Hepatocyte (in vitro differentiated cells): Measurements from ENCODE around the gene NCAPD2. TPM values are rescaled to one million over a fixed set of nuclear protein-coding genes. Genes with fewer than 3 reads are reported as not detected.

ENCODE experiments used
- DNase-seq: peaks from one replicate; pipeline ENCODE4 v3.0.0-alpha.2; 2016; ENCODE audit warnings: low spot score
- H2AFZ ChIP-seq: fragments of 200-600 bp; sonication (generic); 2 replicates; pipeline ENCODE4 v1.6.0; 2016; ENCODE audit warnings: antibody characterized with exemption, mild to moderate bottlenecking
- H3K27ac ChIP-seq: fragments of 200-600 bp; sonication (generic); 2 replicates; pipeline ENCODE4 v1.5.1; 2016; ENCODE audit warnings: mild to moderate bottlenecking
- H3K27me3 ChIP-seq: fragments of 200-600 bp; sonication (generic); 2 replicates; pipeline ENCODE4 v1.6.1; 2016
- H3K36me3 ChIP-seq: fragments of 200-600 bp; sonication (generic); replicated peaks from 2 replicates; pipeline ENCODE4 v1.5.1; 2016; ENCODE audit warnings: low read depth; ENCODE audit not compliant: insufficient read depth
- H3K4me1 ChIP-seq: fragments of 200-600 bp; sonication (generic); 2 replicates; pipeline ENCODE4 v1.5.1; 2016; ENCODE audit warnings: mild to moderate bottlenecking, moderate library complexity; ENCODE audit not compliant: insufficient read depth
- H3K4me2 ChIP-seq: fragments of 200-600 bp; sonication (generic); 2 replicates; pipeline ENCODE4 v1.6.0; 2016
- H3K4me3 ChIP-seq: fragments of 200-600 bp; sonication (generic); 2 replicates; pipeline ENCODE4 v1.5.1; 2016; ENCODE audit warnings: mild to moderate bottlenecking
- H3K79me2 ChIP-seq: fragments of 200-600 bp; sonication (generic); 2 replicates; pipeline ENCODE4 v1.6.0; 2017; ENCODE audit warnings: mild to moderate bottlenecking
- H3K9me2 ChIP-seq: fragments of 200-600 bp; sonication (generic); replicated peaks from 2 replicates; pipeline ENCODE4 v1.6.0; 2017; ENCODE audit warnings: mild to moderate bottlenecking; ENCODE audit not compliant: insufficient read depth
- H3K9me3 ChIP-seq: fragments of 200-600 bp; sonication (generic); 2 replicates; pipeline ENCODE4 v1.5.1; 2016; ENCODE audit warnings: low read depth, mild to moderate bottlenecking
- H4K20me1 ChIP-seq: fragments of 200-600 bp; sonication (generic); 2 replicates; pipeline ENCODE4 v1.6.0; 2016; ENCODE audit warnings: mild to moderate bottlenecking; ENCODE audit not compliant: insufficient read depth, poor library complexity, severe bottlenecking
- EZH2 ChIP-seq: fragments of 200-600 bp; sonication (generic); IDR thresholded peaks from 2 replicates; pipeline ENCODE4 v1.6.1; 2016; ENCODE audit warnings: antibody characterized with exemption, mild to moderate bottlenecking, borderline replicate concordance
- EZH2phosphoT487 ChIP-seq: fragments of 200-600 bp; sonication (generic); IDR thresholded peaks from one replicate; pipeline ENCODE4 v1.6.1; 2018; ENCODE audit warnings: antibody characterized with exemption, mild to moderate bottlenecking, low read depth, moderate library complexity; ENCODE audit not compliant: unreplicated experiment, severe bottlenecking
- WGBS: methylation state at CpG from one replicate; pipeline ENCODE4 v1.1.6; 2016; ENCODE audit warnings: low lambda C conversion rate; ENCODE audit errors: missing lambda C conversion rate; 5-methylcytosine and 5-hydroxymethylcytosine counted together
- polyA plus RNA-seq: library from polyadenylated mRNA; unstranded; fragments of >200 nt; fragmentation: Nextera tagmentation; extraction: Ambion mirVana; gene quantifications from 2 replicates; pipeline ENCODE4 v1.2.1, GENCODE V29; 2016
- total RNA-seq: library from RNA; depleted of rRNA; stranded (reverse); fragments of >200 nt; gene quantifications from 2 replicates; pipeline ENCODE4 v1.2.3, GENCODE V29; 2014
- TF ChIP-seq, protein P1 (sequence below): fragments of 200-600 bp; sonication (generic); IDR thresholded peaks from 2 replicates; pipeline ENCODE4 v1.5.1; 2016; ENCODE audit warnings: antibody characterized with exemption, mild to moderate bottlenecking; ENCODE audit not compliant: poor library complexity

Gene NCAPD2
- total and polyA plus RNA-seq, 2 experiments from 2014 or later, result 13.7 to 26.7 TPM

DNA sequence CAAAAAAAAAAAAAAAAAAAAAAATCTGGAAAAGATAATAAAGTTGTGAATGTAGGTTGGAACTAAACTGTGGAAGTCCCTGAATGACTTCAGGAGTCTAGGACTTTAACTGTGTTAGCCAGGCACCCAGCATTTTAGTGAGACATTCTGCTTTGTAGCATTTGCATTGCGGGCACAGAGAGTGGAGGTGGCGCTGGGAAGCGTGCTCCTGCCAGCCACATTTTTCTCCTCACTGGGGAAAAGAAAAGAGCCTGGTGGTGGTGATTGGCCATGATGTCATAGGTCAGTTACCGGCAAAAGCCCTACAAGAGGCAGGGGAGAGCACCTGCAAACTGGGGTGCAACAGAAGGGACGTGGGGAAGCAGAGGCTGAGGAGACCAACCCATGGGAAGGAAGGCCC is 30.7 kb downstream of the NCAPD2 start:
- Histone ChIP-seq H3K79me2 (no peaks in the 10 kb centered on the region), H4K20me1 (no peaks in the 10 kb centered on the region), H3K36me3 (no peaks in the 10 kb centered on the region), H3K9me2 (no peaks in the 10 kb centered on the region), H3K27ac (no peak overlapping the region), H2AFZ (no peak overlapping the region), H3K4me3 (no peak overlapping the region), H3K9me3 (no peaks in the 10 kb centered on the region), H3K4me1 (no peaks in the 10 kb centered on the region), H3K4me2 (no peak overlapping the region), H3K27me3 (no peaks in the 10 kb centered on the region)
- no peak for DNase-seq
- TF ChIP-seq, protein P1, sequence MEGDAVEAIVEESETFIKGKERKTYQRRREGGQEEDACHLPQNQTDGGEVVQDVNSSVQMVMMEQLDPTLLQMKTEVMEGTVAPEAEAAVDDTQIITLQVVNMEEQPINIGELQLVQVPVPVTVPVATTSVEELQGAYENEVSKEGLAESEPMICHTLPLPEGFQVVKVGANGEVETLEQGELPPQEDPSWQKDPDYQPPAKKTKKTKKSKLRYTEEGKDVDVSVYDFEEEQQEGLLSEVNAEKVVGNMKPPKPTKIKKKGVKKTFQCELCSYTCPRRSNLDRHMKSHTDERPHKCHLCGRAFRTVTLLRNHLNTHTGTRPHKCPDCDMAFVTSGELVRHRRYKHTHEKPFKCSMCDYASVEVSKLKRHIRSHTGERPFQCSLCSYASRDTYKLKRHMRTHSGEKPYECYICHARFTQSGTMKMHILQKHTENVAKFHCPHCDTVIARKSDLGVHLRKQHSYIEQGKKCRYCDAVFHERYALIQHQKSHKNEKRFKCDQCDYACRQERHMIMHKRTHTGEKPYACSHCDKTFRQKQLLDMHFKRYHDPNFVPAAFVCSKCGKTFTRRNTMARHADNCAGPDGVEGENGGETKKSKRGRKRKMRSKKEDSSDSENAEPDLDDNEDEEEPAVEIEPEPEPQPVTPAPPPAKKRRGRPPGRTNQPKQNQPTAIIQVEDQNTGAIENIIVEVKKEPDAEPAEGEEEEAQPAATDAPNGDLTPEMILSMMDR, result no peak
- WGBS, result 97% methylated on average over 5 of the region's 5 CpGs

DNA sequence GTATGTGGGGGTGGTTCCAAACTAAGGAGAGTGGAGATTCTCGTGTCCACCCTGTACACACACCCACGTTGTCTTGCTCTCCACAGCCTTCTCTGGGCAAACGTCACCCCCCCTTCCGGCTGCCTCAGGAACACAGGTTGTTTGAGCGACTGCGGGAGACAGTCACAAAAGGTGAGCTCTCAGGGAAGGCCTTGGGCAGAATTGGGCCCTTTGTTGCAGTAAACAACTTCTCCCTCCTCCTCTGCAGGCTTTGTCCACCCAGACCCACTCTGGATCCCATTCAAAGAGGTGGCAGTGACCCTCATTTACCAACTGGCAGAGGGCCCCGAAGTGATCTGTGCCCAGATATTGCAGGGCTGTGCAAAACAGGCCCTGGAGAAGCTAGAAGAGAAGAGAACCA is 32.3 kb downstream of the NCAPD2 start:
- no peak for DNase-seq
- H3K4me3 ChIP-seq, result no peak overlapping the region
- H3K9me2 ChIP-seq, result no peaks in the 10 kb centered on the region
- H3K36me3 ChIP-seq, result no peaks in the 10 kb centered on the region
- no peaks in the 10 kb centered on the region for H3K4me1 ChIP-seq
- TF ChIP-seq EZH2phosphoT487, result no peak
- TF ChIP-seq, protein P1, result no peak
- no peak for TF ChIP-seq EZH2
- H3K27me3 ChIP-seq, result no peaks in the 10 kb centered on the region
- no peaks in the 10 kb centered on the region for H3K9me3 ChIP-seq
- H2AFZ ChIP-seq, result no peak overlapping the region
- 93% methylated on average over 7 of the region's 7 CpGs for WGBS
- peaks cover 5% of the 10 kb centered on the region for H3K79me2 ChIP-seq
- H3K27ac ChIP-seq, result no peak overlapping the region
- no peaks in the 10 kb centered on the region for H4K20me1 ChIP-seq
- H3K4me2 ChIP-seq, result no peak overlapping the region

DNA sequence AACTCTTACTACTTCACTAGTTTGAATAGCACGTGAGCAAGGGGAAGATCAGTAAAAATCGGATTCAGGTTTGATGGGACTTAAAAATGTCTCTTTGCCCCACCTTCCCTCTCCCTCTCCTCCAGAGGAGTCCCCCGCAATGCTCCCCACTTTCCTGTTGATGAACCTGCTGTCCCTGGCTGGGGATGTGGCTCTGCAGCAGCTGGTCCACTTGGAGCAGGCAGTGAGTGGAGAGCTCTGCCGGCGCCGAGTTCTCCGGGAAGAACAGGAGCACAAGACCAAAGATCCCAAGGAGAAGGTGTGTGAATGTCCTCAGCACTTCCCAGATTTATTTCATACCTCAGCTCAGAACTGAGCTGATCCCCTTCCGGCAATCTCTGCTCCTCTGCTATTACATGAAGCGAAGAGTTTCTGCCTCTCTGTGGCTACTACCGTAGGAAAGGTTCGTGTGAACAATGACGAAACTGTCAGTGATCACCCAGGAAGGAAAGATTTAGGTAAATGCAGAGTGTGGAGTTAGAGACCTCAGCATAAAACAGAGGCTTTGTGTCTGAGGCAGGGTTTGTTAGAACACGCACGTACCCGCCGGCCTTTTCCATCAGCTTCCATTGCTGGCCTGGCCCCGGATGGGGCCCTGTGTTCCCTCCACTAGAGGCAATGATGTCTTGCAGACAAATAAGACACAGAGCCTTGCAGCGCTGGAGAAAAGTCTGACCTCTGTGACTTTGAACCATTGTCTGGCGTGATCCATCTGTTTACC is 33.0 kb downstream of the NCAPD2 start:
- no peak overlapping the region for H2AFZ ChIP-seq
- no peaks in the 10 kb centered on the region for H3K36me3 ChIP-seq
- H3K4me2 ChIP-seq, result no peak overlapping the region
- H3K4me1 ChIP-seq, result peaks cover 6% of the 10 kb centered on the region
- no peaks in the 10 kb centered on the region for H3K9me2 ChIP-seq
- 92% methylated on average over 19 of the region's 19 CpGs for WGBS
- no peak for DNase-seq
- H3K27ac ChIP-seq, result no peak overlapping the region
- no peak for TF ChIP-seq EZH2
- TF ChIP-seq, protein P1, result no peak
- no peak for TF ChIP-seq EZH2phosphoT487
- no peaks in the 10 kb centered on the region for H3K9me3 ChIP-seq
- peaks cover 11% of the 10 kb centered on the region for H3K79me2 ChIP-seq
- H4K20me1 ChIP-seq, result no peaks in the 10 kb centered on the region
- H3K27me3 ChIP-seq, result no peaks in the 10 kb centered on the region
- H3K4me3 ChIP-seq, result no peak overlapping the region

DNA sequence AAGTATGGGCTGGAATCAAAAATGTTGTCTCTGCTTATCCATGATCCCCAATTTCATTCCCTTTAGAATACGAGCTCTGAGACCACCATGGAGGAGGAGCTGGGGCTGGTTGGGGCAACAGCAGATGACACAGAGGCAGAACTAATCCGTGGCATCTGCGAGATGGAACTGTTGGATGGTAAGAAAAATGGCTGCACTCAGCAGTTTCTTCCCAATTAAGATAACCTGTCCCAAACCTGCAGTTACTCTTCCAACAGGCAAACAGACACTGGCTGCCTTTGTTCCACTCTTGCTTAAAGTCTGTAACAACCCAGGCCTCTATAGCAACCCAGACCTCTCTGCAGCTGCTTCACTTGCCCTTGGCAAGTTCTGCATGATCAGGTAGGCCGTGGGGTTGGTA is 33.8 kb downstream of the NCAPD2 start:
- H4K20me1 ChIP-seq, result no peaks in the 10 kb centered on the region
- no peaks in the 10 kb centered on the region for H3K36me3 ChIP-seq
- H3K9me2 ChIP-seq, result no peaks in the 10 kb centered on the region
- WGBS, result 89% methylated on average over 4 of the region's 4 CpGs
- no peaks in the 10 kb centered on the region for H3K27me3 ChIP-seq
- peaks cover 11% of the 10 kb centered on the region for H3K79me2 ChIP-seq
- no peak overlapping the region for H2AFZ ChIP-seq
- H3K9me3 ChIP-seq, result no peaks in the 10 kb centered on the region
- no peak overlapping the region for H3K4me2 ChIP-seq
- H3K27ac ChIP-seq, result no peak overlapping the region
- no peak for DNase-seq
- peaks cover 13% of the 10 kb centered on the region for H3K4me1 ChIP-seq
- TF ChIP-seq EZH2phosphoT487, result no peak
- TF ChIP-seq, protein P1, result no peak
- TF ChIP-seq EZH2, result no peak
- H3K4me3 ChIP-seq, result no peak overlapping the region
